VCaP (cell line): Measurements from ENCODE around the gene PROC.

Experiments used
- H3K27ac ChIP-seq: fragments of 450-650 bp; 2 replicates; pipeline ENCODE4 v1.5.1; 2017
- CTCF ChIP-seq: fragments of 450-650 bp; conservative IDR thresholded peaks from 2 replicates; pipeline ENCODE4 v1.5.1; 2017; ENCODE audit warnings: mild to moderate bottlenecking, moderate library complexity

PROC gene

GRCh38 chr2:127463155-127463991 is 45.1 kb downstream of the PROC start:
- no peak overlapping the region for H3K27ac ChIP-seq
- TF ChIP-seq CTCF: no peak

GRCh38 chr2:127464470-127465257 is 46.4 kb downstream of the PROC start:
- TF ChIP-seq CTCF: no peak
- H3K27ac ChIP-seq: no peak overlapping the region

- no peak overlapping the region for H3K27ac ChIP-seq
- no peak for TF ChIP-seq CTCF
Observed at GRCh38 chr2:127465258-127465657, 47.0 kb downstream of the PROC start.

- TF ChIP-seq CTCF: no peak
- no peak overlapping the region for H3K27ac ChIP-seq
Observed at GRCh38 chr2:127469051-127469450, 50.8 kb downstream of the PROC start.

GRCh38 chr2:127469974-127470373 is 51.7 kb downstream of the PROC start:
- no peak overlapping the region for H3K27ac ChIP-seq
- no peak for TF ChIP-seq CTCF

- H3K27ac ChIP-seq: no peak overlapping the region
- TF ChIP-seq CTCF: no peak
Observed at GRCh38 chr2:127471286-127471988, 53.2 kb downstream of the PROC start.

GRCh38 chr2:127472268-127472667 is 54.0 kb downstream of the PROC start:
- TF ChIP-seq CTCF: no peak
- no peak overlapping the region for H3K27ac ChIP-seq
